Neutrophil (primary cell): Measurements from ENCODE around the gene PDE7B.

Source experiments
- H3K27ac ChIP-seq: fragments of 200-600 bp; sonication (generic); 2 replicates; pipeline ENCODE4 v1.5.1; 2016; ENCODE audit warnings: mild to moderate bottlenecking, moderate library complexity
- H3K27me3 ChIP-seq: fragments of 200-600 bp; sonication (generic); 2 replicates; pipeline ENCODE4 v1.6.0; 2016; ENCODE audit warnings: mild to moderate bottlenecking
- H3K36me3 ChIP-seq: fragments of 200-600 bp; sonication (generic); 2 replicates; pipeline ENCODE4 v1.5.1; 2017
- H3K4me1 ChIP-seq, 2 experiments: fragments of 200-600 bp in 1 of 2; sonication (generic) in 1 of 2; 1 replicate in 1 of 2; 2 replicates in 1 of 2; pipeline versions ENCODE4 v1.5.1 to v1.6.1; 2013 to 2016; ENCODE audit warnings: low read depth in 1 of 2, low read length in 1 of 2, mild to moderate bottlenecking in 1 of 2, moderate library complexity in 1 of 2; ENCODE audit not compliant: control insufficient read depth in 1 of 2, insufficient read depth in 1 of 2
- H3K4me3 ChIP-seq, 2 experiments: fragments of 200-600 bp in 1 of 2; sonication (generic) in 1 of 2; 1 replicate in 1 of 2; 2 replicates in 1 of 2; pipeline ENCODE4 v1.5.1; 2013 to 2016; ENCODE audit warnings: low read depth in 1 of 2, low read length in 1 of 2, mild to moderate bottlenecking in 1 of 2, moderate library complexity in 1 of 2
- H3K9me3 ChIP-seq: fragments of 200-600 bp; sonication (generic); 2 replicates; pipeline ENCODE4 v1.5.1; 2016
- TF ChIP-seq, protein P1 (sequence below): fragments of 200-600 bp; sonication (generic); IDR thresholded peaks from 2 replicates; pipeline ENCODE4 v1.5.1; 2016; ENCODE audit warnings: antibody characterized with exemption

PDE7B gene

DNA sequence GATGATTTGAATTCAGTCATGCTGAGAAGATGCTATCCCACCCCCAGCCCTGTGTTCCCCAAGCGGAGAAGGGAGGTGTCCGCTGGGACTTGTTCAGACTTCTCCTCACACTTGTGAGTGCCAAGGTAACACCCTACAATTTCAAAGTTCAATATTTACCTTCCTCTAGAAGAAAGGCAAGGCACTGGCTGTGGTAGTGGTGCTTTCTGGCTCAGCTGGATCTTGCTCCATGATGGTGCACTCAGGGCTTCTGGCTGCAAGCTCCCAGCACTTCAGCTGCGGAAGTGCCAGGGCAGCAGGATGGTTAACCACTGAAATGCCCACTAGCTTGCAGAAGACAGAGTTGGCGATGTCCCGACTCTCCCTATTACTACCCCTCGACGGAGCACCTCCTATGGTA, 263.2 kb downstream of the PDE7B start:
- Histone ChIP-seq H3K9me3 (no peaks in the 10 kb centered on the region), H3K27ac (no peak overlapping the region), H3K27me3 (no peaks in the 10 kb centered on the region), H3K4me3 (no peak overlapping the region), H3K36me3 (no peaks in the 10 kb centered on the region), H3K4me1 (no peaks in the 10 kb centered on the region)
- TF ChIP-seq, protein P1, sequence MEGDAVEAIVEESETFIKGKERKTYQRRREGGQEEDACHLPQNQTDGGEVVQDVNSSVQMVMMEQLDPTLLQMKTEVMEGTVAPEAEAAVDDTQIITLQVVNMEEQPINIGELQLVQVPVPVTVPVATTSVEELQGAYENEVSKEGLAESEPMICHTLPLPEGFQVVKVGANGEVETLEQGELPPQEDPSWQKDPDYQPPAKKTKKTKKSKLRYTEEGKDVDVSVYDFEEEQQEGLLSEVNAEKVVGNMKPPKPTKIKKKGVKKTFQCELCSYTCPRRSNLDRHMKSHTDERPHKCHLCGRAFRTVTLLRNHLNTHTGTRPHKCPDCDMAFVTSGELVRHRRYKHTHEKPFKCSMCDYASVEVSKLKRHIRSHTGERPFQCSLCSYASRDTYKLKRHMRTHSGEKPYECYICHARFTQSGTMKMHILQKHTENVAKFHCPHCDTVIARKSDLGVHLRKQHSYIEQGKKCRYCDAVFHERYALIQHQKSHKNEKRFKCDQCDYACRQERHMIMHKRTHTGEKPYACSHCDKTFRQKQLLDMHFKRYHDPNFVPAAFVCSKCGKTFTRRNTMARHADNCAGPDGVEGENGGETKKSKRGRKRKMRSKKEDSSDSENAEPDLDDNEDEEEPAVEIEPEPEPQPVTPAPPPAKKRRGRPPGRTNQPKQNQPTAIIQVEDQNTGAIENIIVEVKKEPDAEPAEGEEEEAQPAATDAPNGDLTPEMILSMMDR = no peak

DNA sequence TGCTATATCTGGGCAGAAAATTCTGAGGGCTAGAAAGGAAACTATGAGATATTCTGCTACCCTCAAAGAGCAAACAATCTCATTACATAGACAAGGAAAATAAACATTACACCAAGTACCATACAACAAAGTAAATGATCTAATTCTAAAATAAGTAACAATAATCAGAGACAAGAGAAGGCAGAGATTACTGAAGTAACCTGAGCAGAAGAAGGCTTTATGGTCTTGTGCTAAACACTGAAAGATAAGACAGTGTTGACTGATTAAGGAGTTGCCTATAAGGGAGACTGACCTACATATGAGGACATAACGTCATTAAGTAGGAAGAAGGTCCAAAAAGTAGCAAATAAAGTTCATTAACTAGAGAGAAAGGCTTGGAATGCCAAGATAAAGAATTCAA, 264.4 kb downstream of the PDE7B start:
- no peaks in the 10 kb centered on the region for H3K4me1 ChIP-seq
- H3K27me3 ChIP-seq = no peaks in the 10 kb centered on the region
- no peak overlapping the region for H3K27ac ChIP-seq
- no peak overlapping the region for H3K4me3 ChIP-seq
- TF ChIP-seq, protein P1 = no peak
- H3K9me3 ChIP-seq = no peaks in the 10 kb centered on the region
- H3K36me3 ChIP-seq = no peaks in the 10 kb centered on the region

DNA sequence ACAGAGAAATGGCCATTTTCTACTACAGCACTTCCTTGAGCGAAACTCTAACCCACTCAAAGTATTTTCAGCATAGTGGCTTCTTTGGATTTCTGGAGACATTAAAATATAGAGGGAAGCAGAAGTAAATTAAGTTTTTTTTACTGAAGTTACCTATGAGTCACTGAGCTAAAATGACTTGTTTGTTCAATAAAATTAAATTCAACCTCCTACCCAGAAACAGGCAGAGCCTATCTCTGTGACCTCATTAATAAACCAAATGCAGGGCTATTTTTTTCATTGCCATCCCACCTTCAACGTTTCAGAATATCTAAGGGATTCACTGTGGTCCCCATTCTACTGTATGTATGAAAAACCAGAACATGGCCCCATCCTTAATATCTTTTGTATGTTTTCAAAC, 265.6 kb downstream of the PDE7B start:
- TF ChIP-seq, protein P1 = no peak

DNA sequence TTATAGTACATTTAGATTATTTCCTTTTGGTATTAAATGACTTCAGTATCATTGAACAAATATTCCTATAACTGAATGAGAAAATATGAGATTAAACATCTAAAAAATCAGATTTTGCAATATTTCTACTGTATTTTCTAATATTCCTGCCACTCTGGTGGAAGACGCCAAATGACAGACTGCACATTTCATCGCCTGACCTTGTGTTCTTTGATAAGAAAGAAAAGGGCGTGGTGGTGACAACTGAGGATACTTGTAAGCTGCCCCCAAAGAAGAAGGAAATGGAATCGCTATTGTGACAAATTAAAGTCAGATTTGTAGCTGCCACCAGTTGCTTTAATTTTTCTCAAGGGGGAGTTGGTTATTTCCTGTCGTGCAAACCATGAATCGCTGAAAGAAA, 267.3 kb downstream of the PDE7B start:
- no peaks in the 10 kb centered on the region for H3K36me3 ChIP-seq
- no peaks in the 10 kb centered on the region for H3K27me3 ChIP-seq
- H3K4me3 ChIP-seq = no peak overlapping the region
- H3K9me3 ChIP-seq = no peaks in the 10 kb centered on the region
- H3K4me1 ChIP-seq = no peaks in the 10 kb centered on the region
- TF ChIP-seq, protein P1 = no peak
- H3K27ac ChIP-seq = no peak overlapping the region

More for the DNA sequence above, 265.6 kb downstream of the PDE7B start:
- Histone ChIP-seq H3K4me3 (no peak overlapping the region), H3K27me3 (no peaks in the 10 kb centered on the region), H3K9me3 (no peaks in the 10 kb centered on the region), H3K27ac (no peak overlapping the region), H3K36me3 (no peaks in the 10 kb centered on the region), H3K4me1 (no peaks in the 10 kb centered on the region)

DNA sequence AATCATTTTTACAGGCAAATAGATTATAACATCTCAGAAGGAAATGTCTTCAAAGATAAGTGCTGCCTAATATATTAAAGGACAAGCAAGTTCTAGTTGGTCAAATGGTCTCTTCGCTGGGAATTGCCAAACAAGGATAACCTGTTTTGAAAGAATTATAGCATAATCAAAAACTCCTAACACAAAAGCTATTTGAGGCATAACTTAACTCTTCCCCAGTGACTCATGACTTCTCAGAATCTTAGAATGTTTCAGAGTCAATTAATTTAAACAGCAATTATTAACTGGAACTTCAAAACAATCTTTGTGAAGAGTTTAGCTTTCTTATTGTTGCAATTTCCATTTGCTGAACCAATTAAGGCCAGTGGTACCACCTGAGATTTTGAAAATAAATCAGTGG, 272.0 kb downstream of the PDE7B start:
- TF ChIP-seq, protein P1 = no peak
- no peaks in the 10 kb centered on the region for H3K36me3 ChIP-seq
- H3K27ac ChIP-seq = no peak overlapping the region
- no peaks in the 10 kb centered on the region for H3K4me1 ChIP-seq
- no peaks in the 10 kb centered on the region for H3K9me3 ChIP-seq
- H3K4me3 ChIP-seq = no peak overlapping the region
- no peaks in the 10 kb centered on the region for H3K27me3 ChIP-seq

DNA sequence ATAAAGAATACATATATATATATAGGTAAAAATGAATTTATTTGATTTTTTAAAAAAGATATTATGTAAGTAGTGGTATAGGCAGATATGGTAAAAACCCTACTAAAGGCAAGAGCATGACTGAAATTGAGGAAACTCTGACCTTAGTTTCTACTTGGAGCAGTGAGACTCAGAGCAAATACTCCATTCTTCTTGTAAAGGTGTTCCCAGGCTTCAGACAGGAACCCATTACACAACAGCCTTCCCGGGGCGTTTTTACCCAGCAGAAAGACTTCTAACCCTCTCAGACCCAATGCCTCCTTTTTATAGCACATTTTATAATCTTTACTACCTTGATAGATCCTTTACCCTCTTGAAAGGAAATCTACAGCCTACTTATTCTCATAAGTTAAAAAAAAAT, 274.1 kb downstream of the PDE7B start:
- TF ChIP-seq, protein P1 = no peak
- Histone ChIP-seq H3K9me3 (no peaks in the 10 kb centered on the region), H3K36me3 (no peaks in the 10 kb centered on the region), H3K27me3 (no peaks in the 10 kb centered on the region), H3K4me1 (no peaks in the 10 kb centered on the region), H3K4me3 (no peak overlapping the region), H3K27ac (no peak overlapping the region)
